GM06990 (cell line): Measurements from ENCODE around the gene DHPS.

Experiments
- DNase-seq: peaks from one replicate; pipeline ENCODE4 v3.0.0-alpha.2; 2011; ENCODE audit not compliant: insufficient read length; ENCODE audit errors: extremely low read depth
- H3K27me3 ChIP-seq: replicated peaks from 2 replicates; pipeline ENCODE4 v1.6.0; 2011; ENCODE audit warnings: low read length; ENCODE audit not compliant: control insufficient read depth, insufficient read depth
- H3K36me3 ChIP-seq: 2 replicates; pipeline ENCODE4 v1.5.1; 2011; ENCODE audit warnings: low read length; ENCODE audit not compliant: control insufficient read depth, insufficient read depth
- H3K4me3 ChIP-seq: replicated peaks from 2 replicates; pipeline ENCODE4 v1.5.1; 2011; ENCODE audit warnings: low read depth, mild to moderate bottlenecking, control low read depth, low read length
- CTCF ChIP-seq: IDR thresholded peaks from 2 replicates; pipeline ENCODE4 v1.5.1; 2011; ENCODE audit warnings: low read length, control low read depth, mild to moderate bottlenecking, inconsistent platforms; ENCODE audit not compliant: insufficient read depth, poor library complexity, severe bottlenecking

DHPS gene

GRCh38 chr19:12668346-12668745 is 13.3 kb downstream of the DHPS start:
- DNase-seq: no peak
- H3K4me3 ChIP-seq: peak overlapping the region; percentile 84
- TF ChIP-seq CTCF: no peak
- peaks cover 23% of the 10 kb centered on the region for H3K36me3 ChIP-seq
- H3K27me3 ChIP-seq: no peaks in the 10 kb centered on the region

DNA sequence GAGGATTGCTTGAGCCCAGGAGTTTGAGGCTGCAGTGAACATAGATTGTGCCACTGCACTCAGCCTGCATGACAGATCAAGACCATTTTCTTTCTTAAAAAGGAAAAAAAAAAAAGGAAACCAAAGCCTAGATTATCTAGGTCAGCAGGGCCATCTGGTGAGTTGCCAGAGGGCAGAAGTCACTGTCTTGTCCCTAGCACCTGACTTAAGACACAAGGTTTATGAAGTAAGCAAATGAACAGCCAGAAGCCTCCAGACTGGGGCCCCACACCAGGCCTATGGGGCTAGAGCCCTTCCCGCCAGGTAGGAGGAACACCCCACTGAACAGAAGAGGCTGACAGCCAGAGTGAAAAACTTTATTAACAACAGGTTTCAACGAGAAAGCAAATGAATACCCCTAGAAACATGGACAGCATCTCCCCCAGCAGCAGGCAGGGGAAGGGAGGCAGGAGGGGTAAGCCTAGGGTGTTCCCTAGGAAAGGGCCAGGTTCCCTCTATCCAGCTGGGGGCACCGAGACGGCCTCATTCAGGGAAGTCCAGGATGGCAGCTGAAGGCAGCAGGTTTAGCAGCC is 13.9 kb downstream of the DHPS start:
- Histone ChIP-seq H3K36me3 (peaks cover 23% of the 10 kb centered on the region), H3K27me3 (no peaks in the 10 kb centered on the region), H3K4me3 (no peak overlapping the region)
- TF ChIP-seq CTCF: no peak
- DNase-seq: no peak

GRCh38 chr19:12666265-12667048 is 15.2 kb downstream of the DHPS start, which contains the start of the genes MAN2B1 and WDR83:
Gene MAN2B1 (minus strand): TSS chr19:12666742. CDS start chr19:12666701, 41 bp downstream.
Gene WDR83 (plus strand): TSS chr19:12666807. CDS start chr19:12669791, 2,984 bp downstream.
- TF ChIP-seq CTCF: no peak
- peak within 1 kb of the TSS; percentile 89 for H3K4me3 ChIP-seq
- peak; percentile 89 for DNase-seq
- no peaks in the 10 kb centered on the region for H3K27me3 ChIP-seq
- H3K36me3 ChIP-seq: peaks cover 24% of the 10 kb centered on the region

GRCh38 chr19:12665671-12666264 is 15.9 kb downstream of the DHPS start:
- Histone ChIP-seq H3K27me3 (no peaks in the 10 kb centered on the region), H3K4me3 (peak overlapping the region; percentile 89), H3K36me3 (peaks cover 29% of the 10 kb centered on the region)
- DNase-seq: no peak
- no peak for TF ChIP-seq CTCF

DNA sequence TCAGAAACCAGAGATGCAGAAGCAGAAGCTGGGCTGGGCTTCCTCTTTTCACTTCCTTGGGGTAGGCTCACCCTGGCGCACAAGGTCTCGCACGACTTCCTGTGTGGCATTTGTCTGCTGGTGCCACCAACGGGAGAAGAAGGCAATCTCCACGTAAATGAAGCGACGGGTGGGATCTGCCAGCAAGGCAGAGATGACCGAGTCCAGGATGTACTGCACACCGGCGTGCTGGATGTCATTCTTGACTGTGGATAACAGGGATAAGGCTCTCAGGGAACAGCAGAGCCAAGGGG is 16.5 kb downstream of the DHPS start:
- DNase-seq: peak; percentile 46
- no peaks in the 10 kb centered on the region for H3K27me3 ChIP-seq
- peak overlapping the region; percentile 89 for H3K4me3 ChIP-seq
- TF ChIP-seq CTCF: no peak
- peaks cover 29% of the 10 kb centered on the region for H3K36me3 ChIP-seq
